HEK293 (cell line): Measurements from ENCODE around the gene RND1.

Experiments
- GLI4 ChIP-seq: fragments of 450-650 bp; formaldehyde crosslinking; IDR thresholded peaks from 2 replicates; pipeline ENCODE4 v1.5.1; 2016; ENCODE audit warnings: missing biosample characterization, missing genetic modification characterization
- HOXD13 ChIP-seq: sonication (generic); formaldehyde crosslinking; IDR thresholded peaks from 2 replicates; pipeline ENCODE4 v1.8.0; 2022; ENCODE audit warnings: missing genetic modification reagents, borderline replicate concordance
- KLF10 ChIP-seq: fragments of 450-650 bp; IDR thresholded peaks from 2 replicates; pipeline ENCODE4 v1.5.1; 2018; ENCODE audit warnings: missing biosample characterization, mild to moderate bottlenecking, missing genetic modification characterization
- KLF16 ChIP-seq: fragments of 450-650 bp; formaldehyde crosslinking; IDR thresholded peaks from 2 replicates; pipeline ENCODE4 v1.5.1; 2017; ENCODE audit warnings: missing biosample characterization, missing genetic modification characterization
- KLF8 ChIP-seq: fragments of 450-650 bp; formaldehyde crosslinking; IDR thresholded peaks from 2 replicates; pipeline ENCODE4 v1.5.1; 2016; ENCODE audit warnings: missing biosample characterization, missing genetic modification characterization
- MZF1 ChIP-seq: fragments of 450-650 bp; formaldehyde crosslinking; IDR thresholded peaks from 2 replicates; pipeline ENCODE4 v1.5.1; 2017; ENCODE audit warnings: missing biosample characterization, missing genetic modification characterization, borderline replicate concordance
- ZFHX2 ChIP-seq: fragments of 450-650 bp; formaldehyde crosslinking; conservative IDR thresholded peaks from 2 replicates; pipeline ENCODE4 v1.5.1; 2016; ENCODE audit warnings: missing biosample characterization, missing genetic modification characterization
- ZFP69B ChIP-seq: fragments of 450-650 bp; formaldehyde crosslinking; IDR thresholded peaks from 2 replicates; pipeline ENCODE4 v1.5.1; 2016; ENCODE audit warnings: missing biosample characterization, missing genetic modification characterization
- ZNF157 ChIP-seq: fragments of 450-650 bp; formaldehyde crosslinking; IDR thresholded peaks from 2 replicates; pipeline ENCODE4 v1.5.1; 2016; ENCODE audit warnings: missing biosample characterization, missing genetic modification characterization
- ZNF169 ChIP-seq: fragments of 450-650 bp; formaldehyde crosslinking; IDR thresholded peaks from 2 replicates; pipeline ENCODE4 v1.5.1; 2016; ENCODE audit warnings: missing biosample characterization, missing genetic modification characterization
- ZNF2 ChIP-seq: fragments of 450-650 bp; formaldehyde crosslinking; IDR thresholded peaks from 2 replicates; pipeline ENCODE4 v1.5.1; 2016; ENCODE audit warnings: missing biosample characterization, missing genetic modification characterization
- ZNF248 ChIP-seq: fragments of 450-650 bp; formaldehyde crosslinking; IDR thresholded peaks from 2 replicates; pipeline ENCODE4 v1.5.1; 2017; ENCODE audit warnings: missing biosample characterization, missing genetic modification characterization
- ZNF391 ChIP-seq: fragments of 450-650 bp; formaldehyde crosslinking; IDR thresholded peaks from 2 replicates; pipeline ENCODE4 v1.5.1; 2016; ENCODE audit warnings: low read depth, missing biosample characterization, missing genetic modification characterization, borderline replicate concordance
- ZNF394 ChIP-seq: fragments of 450-650 bp; formaldehyde crosslinking; IDR thresholded peaks from 2 replicates; pipeline ENCODE4 v1.5.1; 2016; ENCODE audit warnings: missing biosample characterization, missing genetic modification characterization, mild to moderate bottlenecking, moderate library complexity, borderline replicate concordance
- ZNF426 ChIP-seq: fragments of 450-650 bp; formaldehyde crosslinking; IDR thresholded peaks from 2 replicates; pipeline ENCODE4 v1.5.1; 2017; ENCODE audit warnings: missing biosample characterization, missing genetic modification characterization, mild to moderate bottlenecking, inconsistent platforms, moderate library complexity
- ZNF501 ChIP-seq: fragments of 450-650 bp; formaldehyde crosslinking; IDR thresholded peaks from 2 replicates; pipeline ENCODE4 v1.5.1; 2016; ENCODE audit warnings: missing biosample characterization, missing genetic modification characterization
- ZNF560 ChIP-seq: fragments of 450-650 bp; formaldehyde crosslinking; IDR thresholded peaks from 2 replicates; pipeline ENCODE4 v1.5.1; 2017; ENCODE audit warnings: missing biosample characterization, missing genetic modification characterization, borderline replicate concordance
- ZNF621 ChIP-seq: fragments of 450-650 bp; formaldehyde crosslinking; IDR thresholded peaks from 2 replicates; pipeline ENCODE4 v1.5.1; 2017; ENCODE audit warnings: missing biosample characterization, missing genetic modification characterization
- ZNF623 ChIP-seq: fragments of 450-650 bp; formaldehyde crosslinking; IDR thresholded peaks from 2 replicates; pipeline ENCODE4 v1.5.1; 2016; ENCODE audit warnings: missing biosample characterization, missing genetic modification characterization
- ZNF624 ChIP-seq: fragments of 450-650 bp; formaldehyde crosslinking; IDR thresholded peaks from 2 replicates; pipeline ENCODE4 v1.5.1; 2017; ENCODE audit warnings: missing biosample characterization, missing genetic modification characterization
- ZNF664 ChIP-seq: fragments of 450-650 bp; formaldehyde crosslinking; IDR thresholded peaks from 2 replicates; pipeline ENCODE4 v1.5.1; 2016; ENCODE audit warnings: missing biosample characterization, missing genetic modification characterization
- ZNF701 ChIP-seq: fragments of 450-650 bp; formaldehyde crosslinking; IDR thresholded peaks from 2 replicates; pipeline ENCODE4 v1.5.1; 2016; ENCODE audit warnings: missing biosample characterization, missing genetic modification characterization
- ZNF785 ChIP-seq: fragments of 450-650 bp; formaldehyde crosslinking; IDR thresholded peaks from 2 replicates; pipeline ENCODE4 v1.5.1; 2016; ENCODE audit warnings: missing biosample characterization, missing genetic modification characterization
- TF ChIP-seq, protein P1 (sequence below): fragments of 450-650 bp; formaldehyde crosslinking; IDR thresholded peaks from 2 replicates; pipeline ENCODE4 v1.5.1; 2017; ENCODE audit warnings: missing biosample characterization, missing genetic modification characterization
- TF ChIP-seq, protein P2 (sequence below): fragments of 450-650 bp; formaldehyde crosslinking; IDR thresholded peaks from 2 replicates; pipeline ENCODE4 v1.5.1; 2016; ENCODE audit warnings: missing biosample characterization, missing genetic modification characterization
- TF ChIP-seq, protein P3 (sequence below): fragments of 450-650 bp; formaldehyde crosslinking; IDR thresholded peaks from 2 replicates; pipeline ENCODE4 v1.5.1; 2016; ENCODE audit warnings: missing biosample characterization, missing genetic modification characterization
- TF ChIP-seq, protein P4 (sequence below): fragments of 450-650 bp; formaldehyde crosslinking; IDR thresholded peaks from 2 replicates; pipeline ENCODE4 v1.5.1; 2017; ENCODE audit warnings: missing biosample characterization, missing genetic modification characterization
- TF ChIP-seq, protein P5 (sequence below): fragments of 450-650 bp; formaldehyde crosslinking; IDR thresholded peaks from 2 replicates; pipeline ENCODE4 v1.5.1; 2016; ENCODE audit warnings: missing biosample characterization, missing genetic modification characterization
- TF ChIP-seq, protein P6 (sequence below): fragments of 450-650 bp; formaldehyde crosslinking; IDR thresholded peaks from 2 replicates; pipeline ENCODE4 v1.5.1; 2016; ENCODE audit warnings: missing biosample characterization, missing genetic modification characterization
- TF ChIP-seq, protein P7 (sequence below): fragments of 450-650 bp; formaldehyde crosslinking; IDR thresholded peaks from 2 replicates; pipeline ENCODE4 v1.5.1; 2016; ENCODE audit warnings: missing biosample characterization, missing genetic modification characterization

The RND1 gene

DNA sequence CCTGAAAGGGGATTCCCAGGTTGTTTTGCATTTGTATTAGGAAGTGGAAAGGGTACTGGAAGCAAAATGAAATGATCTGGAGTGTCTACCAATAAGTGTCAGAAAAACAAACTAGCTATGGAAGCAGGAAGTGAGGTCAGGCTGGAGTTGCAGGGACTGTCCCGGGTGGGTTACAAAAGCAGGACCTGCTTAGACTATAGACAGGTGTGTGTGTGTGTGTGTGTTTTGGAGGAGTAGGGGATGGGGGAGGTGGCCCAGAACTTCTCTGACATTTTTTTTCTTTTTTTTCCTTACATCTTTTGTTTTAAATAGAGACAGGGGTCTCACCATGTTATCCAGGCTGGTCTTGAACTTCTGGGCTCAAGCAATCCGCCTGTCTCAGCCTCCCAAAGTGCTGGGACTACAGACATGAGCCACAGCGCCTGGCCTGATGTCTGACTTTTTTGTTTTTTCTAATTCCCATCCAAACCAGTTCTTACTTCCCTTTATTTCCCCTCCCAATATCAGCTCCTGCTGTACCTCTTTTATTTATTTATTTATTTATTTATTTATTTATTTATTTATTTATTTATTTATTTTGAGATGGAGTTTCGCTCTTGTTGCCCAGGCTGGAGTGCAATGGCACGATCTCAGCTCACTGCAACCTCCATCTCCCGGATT lies 512 bp upstream of the RND1 start (continued):
- TF ChIP-seq ZNF501 (tag by site-specific recombination) = peak; percentile 96
- TF ChIP-seq ZNF248 (tag by site-specific recombination) = no peak
- TF ChIP-seq ZNF664 (tag by site-specific recombination) = peak; percentile 94
- TF ChIP-seq, protein P1, sequence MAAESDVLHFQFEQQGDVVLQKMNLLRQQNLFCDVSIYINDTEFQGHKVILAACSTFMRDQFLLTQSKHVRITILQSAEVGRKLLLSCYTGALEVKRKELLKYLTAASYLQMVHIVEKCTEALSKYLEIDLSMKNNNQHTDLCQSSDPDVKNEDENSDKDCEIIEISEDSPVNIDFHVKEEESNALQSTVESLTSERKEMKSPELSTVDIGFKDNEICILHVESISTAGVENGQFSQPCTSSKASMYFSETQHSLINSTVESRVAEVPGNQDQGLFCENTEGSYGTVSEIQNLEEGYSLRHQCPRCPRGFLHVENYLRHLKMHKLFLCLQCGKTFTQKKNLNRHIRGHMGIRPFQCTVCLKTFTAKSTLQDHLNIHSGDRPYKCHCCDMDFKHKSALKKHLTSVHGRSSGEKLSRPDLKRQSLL (tag by site-specific recombination) = no peak
- no peak for TF ChIP-seq ZNF169 (tag by site-specific recombination)
- no peak for TF ChIP-seq ZNF157
- no peak for TF ChIP-seq ZNF624 (tag by site-specific recombination)
- TF ChIP-seq ZNF394 = peak; percentile 100
- no peak for TF ChIP-seq ZNF785 (tag by site-specific recombination)
- TF ChIP-seq, protein P2, sequence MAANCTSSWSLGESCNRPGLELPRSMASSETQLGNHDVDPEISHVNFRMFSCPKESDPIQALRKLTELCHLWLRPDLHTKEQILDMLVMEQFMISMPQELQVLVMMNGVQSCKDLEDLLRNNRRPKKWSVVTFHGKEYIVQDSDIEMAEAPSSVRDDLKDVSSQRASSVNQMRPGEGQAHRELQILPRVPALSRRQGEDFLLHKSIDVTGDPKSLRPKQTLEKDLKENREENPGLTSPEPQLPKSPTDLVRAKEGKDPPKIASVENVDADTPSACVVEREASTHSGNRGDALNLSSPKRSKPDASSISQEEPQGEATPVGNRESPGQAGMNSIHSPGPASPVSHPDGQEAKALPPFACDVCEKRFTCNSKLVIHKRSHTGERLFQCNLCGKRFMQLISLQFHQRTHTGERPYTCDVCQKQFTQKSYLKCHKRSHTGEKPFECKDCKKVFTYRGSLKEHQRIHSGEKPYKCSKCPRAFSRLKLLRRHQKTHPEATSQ (tag by site-specific recombination) = no peak
- peak; percentile 99 for TF ChIP-seq ZNF560 (tag by site-specific recombination)
- no peak for TF ChIP-seq ZFHX2 (tag by site-specific recombination)
- TF ChIP-seq KLF8 (tag by site-specific recombination) = no peak
- TF ChIP-seq, protein P3, sequence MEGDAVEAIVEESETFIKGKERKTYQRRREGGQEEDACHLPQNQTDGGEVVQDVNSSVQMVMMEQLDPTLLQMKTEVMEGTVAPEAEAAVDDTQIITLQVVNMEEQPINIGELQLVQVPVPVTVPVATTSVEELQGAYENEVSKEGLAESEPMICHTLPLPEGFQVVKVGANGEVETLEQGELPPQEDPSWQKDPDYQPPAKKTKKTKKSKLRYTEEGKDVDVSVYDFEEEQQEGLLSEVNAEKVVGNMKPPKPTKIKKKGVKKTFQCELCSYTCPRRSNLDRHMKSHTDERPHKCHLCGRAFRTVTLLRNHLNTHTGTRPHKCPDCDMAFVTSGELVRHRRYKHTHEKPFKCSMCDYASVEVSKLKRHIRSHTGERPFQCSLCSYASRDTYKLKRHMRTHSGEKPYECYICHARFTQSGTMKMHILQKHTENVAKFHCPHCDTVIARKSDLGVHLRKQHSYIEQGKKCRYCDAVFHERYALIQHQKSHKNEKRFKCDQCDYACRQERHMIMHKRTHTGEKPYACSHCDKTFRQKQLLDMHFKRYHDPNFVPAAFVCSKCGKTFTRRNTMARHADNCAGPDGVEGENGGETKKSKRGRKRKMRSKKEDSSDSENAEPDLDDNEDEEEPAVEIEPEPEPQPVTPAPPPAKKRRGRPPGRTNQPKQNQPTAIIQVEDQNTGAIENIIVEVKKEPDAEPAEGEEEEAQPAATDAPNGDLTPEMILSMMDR (tag by site-specific recombination) = no peak
- TF ChIP-seq GLI4 = no peak
- TF ChIP-seq ZNF2 (tag by site-specific recombination) = no peak
- TF ChIP-seq, protein P4, sequence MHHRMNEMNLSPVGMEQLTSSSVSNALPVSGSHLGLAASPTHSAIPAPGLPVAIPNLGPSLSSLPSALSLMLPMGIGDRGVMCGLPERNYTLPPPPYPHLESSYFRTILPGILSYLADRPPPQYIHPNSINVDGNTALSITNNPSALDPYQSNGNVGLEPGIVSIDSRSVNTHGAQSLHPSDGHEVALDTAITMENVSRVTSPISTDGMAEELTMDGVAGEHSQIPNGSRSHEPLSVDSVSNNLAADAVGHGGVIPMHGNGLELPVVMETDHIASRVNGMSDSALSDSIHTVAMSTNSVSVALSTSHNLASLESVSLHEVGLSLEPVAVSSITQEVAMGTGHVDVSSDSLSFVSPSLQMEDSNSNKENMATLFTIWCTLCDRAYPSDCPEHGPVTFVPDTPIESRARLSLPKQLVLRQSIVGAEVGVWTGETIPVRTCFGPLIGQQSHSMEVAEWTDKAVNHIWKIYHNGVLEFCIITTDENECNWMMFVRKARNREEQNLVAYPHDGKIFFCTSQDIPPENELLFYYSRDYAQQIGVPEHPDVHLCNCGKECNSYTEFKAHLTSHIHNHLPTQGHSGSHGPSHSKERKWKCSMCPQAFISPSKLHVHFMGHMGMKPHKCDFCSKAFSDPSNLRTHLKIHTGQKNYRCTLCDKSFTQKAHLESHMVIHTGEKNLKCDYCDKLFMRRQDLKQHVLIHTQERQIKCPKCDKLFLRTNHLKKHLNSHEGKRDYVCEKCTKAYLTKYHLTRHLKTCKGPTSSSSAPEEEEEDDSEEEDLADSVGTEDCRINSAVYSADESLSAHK (tag by site-specific recombination) = peak; percentile 50; the same call in 1 of the 2 replicates
- TF ChIP-seq, protein P5, sequence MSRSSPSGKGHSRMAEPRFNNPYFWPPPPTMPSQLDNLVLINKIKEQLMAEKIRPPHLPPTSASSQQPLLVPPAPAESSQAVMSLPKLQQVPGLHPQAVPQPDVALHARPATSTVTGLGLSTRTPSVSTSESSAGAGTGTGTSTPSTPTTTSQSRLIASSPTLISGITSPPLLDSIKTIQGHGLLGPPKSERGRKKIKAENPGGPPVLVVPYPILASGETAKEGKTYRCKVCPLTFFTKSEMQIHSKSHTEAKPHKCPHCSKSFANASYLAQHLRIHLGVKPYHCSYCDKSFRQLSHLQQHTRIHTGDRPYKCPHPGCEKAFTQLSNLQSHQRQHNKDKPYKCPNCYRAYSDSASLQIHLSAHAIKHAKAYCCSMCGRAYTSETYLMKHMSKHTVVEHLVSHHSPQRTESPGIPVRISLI = peak; percentile 52; the same call in 1 of the 2 replicates
- no peak for TF ChIP-seq ZNF701 (tag by site-specific recombination)
- peak; percentile 73 for TF ChIP-seq MZF1 (tag by site-specific recombination)
- no peak for TF ChIP-seq HOXD13 (CRISPR knock-in tag)
- TF ChIP-seq, protein P6, sequence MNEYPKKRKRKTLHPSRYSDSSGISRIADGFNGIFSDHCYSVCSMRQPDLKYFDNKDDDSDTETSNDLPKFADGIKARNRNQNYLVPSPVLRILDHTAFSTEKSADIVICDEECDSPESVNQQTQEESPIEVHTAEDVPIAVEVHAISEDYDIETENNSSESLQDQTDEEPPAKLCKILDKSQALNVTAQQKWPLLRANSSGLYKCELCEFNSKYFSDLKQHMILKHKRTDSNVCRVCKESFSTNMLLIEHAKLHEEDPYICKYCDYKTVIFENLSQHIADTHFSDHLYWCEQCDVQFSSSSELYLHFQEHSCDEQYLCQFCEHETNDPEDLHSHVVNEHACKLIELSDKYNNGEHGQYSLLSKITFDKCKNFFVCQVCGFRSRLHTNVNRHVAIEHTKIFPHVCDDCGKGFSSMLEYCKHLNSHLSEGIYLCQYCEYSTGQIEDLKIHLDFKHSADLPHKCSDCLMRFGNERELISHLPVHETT (tag by site-specific recombination) = peak; percentile 95
- TF ChIP-seq ZNF621 (tag by site-specific recombination) = no peak
- TF ChIP-seq KLF16 (tag by site-specific recombination) = no peak
- TF ChIP-seq, protein P7, sequence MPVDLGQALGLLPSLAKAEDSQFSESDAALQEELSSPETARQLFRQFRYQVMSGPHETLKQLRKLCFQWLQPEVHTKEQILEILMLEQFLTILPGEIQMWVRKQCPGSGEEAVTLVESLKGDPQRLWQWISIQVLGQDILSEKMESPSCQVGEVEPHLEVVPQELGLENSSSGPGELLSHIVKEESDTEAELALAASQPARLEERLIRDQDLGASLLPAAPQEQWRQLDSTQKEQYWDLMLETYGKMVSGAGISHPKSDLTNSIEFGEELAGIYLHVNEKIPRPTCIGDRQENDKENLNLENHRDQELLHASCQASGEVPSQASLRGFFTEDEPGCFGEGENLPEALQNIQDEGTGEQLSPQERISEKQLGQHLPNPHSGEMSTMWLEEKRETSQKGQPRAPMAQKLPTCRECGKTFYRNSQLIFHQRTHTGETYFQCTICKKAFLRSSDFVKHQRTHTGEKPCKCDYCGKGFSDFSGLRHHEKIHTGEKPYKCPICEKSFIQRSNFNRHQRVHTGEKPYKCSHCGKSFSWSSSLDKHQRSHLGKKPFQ (tag by site-specific recombination) = peak; percentile 65; the same call in 1 of the 2 replicates
- peak; percentile 94 for TF ChIP-seq ZNF623 (tag by site-specific recombination)
- TF ChIP-seq KLF10 (tag by site-specific recombination) = no peak
- TF ChIP-seq ZFP69B = peak; percentile 41
- peak; percentile 25; the same call in 1 of the 2 replicates for TF ChIP-seq ZNF391 (tag by site-specific recombination)
- peak; percentile 100 for TF ChIP-seq ZNF426 (tag by site-specific recombination)
